ENCODE data around the gene SGPL1.

DNA sequence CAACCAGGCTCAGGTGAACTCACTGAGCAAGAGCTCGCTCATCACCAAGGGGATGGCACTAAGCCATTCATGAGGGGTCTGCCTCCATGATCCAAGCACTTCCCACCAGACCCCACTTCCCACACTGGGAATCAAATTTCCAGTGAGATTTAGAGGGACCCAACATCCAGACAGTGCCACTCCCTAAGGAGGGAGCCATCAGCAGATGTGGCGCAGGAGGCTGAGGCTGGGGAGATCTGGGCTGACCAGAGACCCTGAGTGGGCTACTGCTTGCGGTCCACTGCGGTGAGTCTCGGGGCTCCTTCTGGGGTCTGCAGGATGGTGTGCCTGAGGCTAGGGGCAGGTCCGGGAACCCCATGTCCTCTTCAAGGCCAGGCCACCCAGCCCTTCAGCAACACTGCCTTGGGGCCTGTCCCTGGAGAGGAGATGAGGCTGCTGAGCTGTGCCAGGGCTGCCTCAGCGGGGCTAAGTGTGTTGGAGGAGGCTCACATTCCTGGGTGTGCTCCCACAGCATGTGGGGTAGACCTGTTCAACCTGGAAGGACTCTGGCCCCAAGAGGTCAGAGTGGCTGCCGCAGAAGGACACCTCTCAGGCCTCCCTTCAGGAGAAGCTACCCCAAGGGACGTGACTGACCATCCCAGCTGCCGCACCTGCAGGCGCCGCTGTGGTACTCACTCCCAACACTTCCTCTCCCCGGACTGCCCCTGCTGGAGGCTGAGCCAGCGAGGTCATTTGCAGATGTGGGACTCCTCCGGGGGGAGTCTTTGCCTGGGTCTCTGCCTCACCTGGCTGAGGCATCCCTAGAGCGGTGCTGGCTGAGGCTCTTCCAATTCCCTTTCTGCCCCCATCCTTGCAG lies 95.0 kb downstream of the SGPL1 start:
- TF ChIP-seq POLR2AphosphoS5 (IDR thresholded peaks at IDR 0.05): no peak
- TF ChIP-seq, protein P1, sequence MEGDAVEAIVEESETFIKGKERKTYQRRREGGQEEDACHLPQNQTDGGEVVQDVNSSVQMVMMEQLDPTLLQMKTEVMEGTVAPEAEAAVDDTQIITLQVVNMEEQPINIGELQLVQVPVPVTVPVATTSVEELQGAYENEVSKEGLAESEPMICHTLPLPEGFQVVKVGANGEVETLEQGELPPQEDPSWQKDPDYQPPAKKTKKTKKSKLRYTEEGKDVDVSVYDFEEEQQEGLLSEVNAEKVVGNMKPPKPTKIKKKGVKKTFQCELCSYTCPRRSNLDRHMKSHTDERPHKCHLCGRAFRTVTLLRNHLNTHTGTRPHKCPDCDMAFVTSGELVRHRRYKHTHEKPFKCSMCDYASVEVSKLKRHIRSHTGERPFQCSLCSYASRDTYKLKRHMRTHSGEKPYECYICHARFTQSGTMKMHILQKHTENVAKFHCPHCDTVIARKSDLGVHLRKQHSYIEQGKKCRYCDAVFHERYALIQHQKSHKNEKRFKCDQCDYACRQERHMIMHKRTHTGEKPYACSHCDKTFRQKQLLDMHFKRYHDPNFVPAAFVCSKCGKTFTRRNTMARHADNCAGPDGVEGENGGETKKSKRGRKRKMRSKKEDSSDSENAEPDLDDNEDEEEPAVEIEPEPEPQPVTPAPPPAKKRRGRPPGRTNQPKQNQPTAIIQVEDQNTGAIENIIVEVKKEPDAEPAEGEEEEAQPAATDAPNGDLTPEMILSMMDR (IDR thresholded peaks at IDR 0.05): no peak
- TF ChIP-seq POLR2A (IDR thresholded peaks at IDR 0.05): no peak
- TF ChIP-seq EP300 (IDR thresholded peaks at IDR 0.05; ENCODE audit: low read depth): no peak
